Breast epithelium (tissue), 4 donors: Measurements from ENCODE around the gene CBFA2T3. TPM values are rescaled to one million over a fixed set of nuclear protein-coding genes. Genes with fewer than 3 reads are reported as not detected.

Experiments
- DNase-seq, 2 donors: peaks; one replicate each; pipeline ENCODE4 v3.0.0-alpha.2; 2019; ENCODE audit warnings: low spot score in 2 of 2
- H3K27ac ChIP-seq, 2 donors: fragments of 200-600 bp; sonication (generic) in 1 of 2; one replicate each; pipeline ENCODE4 v1.5.1; 2016 to 2019; ENCODE audit warnings: mild to moderate bottlenecking in 1 of 2
- H3K27me3 ChIP-seq, 2 donors: fragments of 200-600 bp; sonication (generic) in 1 of 2; one replicate each; pipeline versions ENCODE4 v1.5.1 to v1.6.0; 2017 to 2019; ENCODE audit warnings: control low read depth in 1 of 2, mild to moderate bottlenecking in 1 of 2
- H3K36me3 ChIP-seq: fragments of 200-600 bp; one replicate; pipeline ENCODE4 v1.5.1; 2019
- H3K4me1 ChIP-seq, 2 donors: fragments of 200-600 bp; sonication (generic); one replicate each; pipeline ENCODE4 v1.5.1; 2016 to 2019; ENCODE audit warnings: control low read depth in 1 of 2
- H3K4me3 ChIP-seq, 3 donors: fragments of 200-600 bp; sonication (generic); 1 replicate in 2 of 3; 2 replicates in 1 of 3; pipeline ENCODE4 v1.5.1; 2016 to 2019; ENCODE audit warnings: mild to moderate bottlenecking in 3 of 3, moderate library complexity in 2 of 3
- H3K9me3 ChIP-seq, 2 donors: fragments of 200-600 bp; sonication (generic) in 1 of 2; one replicate each; pipeline ENCODE4 v1.5.1; 2016 to 2019; ENCODE audit warnings: control low read depth in 1 of 2
- POLR2A ChIP-seq: fragments of 450-650 bp; IDR thresholded peaks from one replicate; pipeline ENCODE4 v1.6.1; 2016; ENCODE audit warnings: antibody characterized with exemption, mild to moderate bottlenecking, moderate library complexity
- POLR2AphosphoS5 ChIP-seq, 3 donors: sonication (generic); formaldehyde crosslinking; IDR thresholded peaks; one replicate each; pipeline ENCODE4 v1.6.1; 2017; ENCODE audit warnings: antibody characterized with exemption in 3 of 3
- intact Hi-C: fragments of 100-400 bp; cut with DNase I; formaldehyde crosslinking; loops from one replicate; pipeline ENCODE4 v1.15.1; 2023; ENCODE audit warnings: low total_unique reads
- total RNA-seq, 3 donors: library from RNA; depleted of rRNA; stranded (reverse); fragments of >200 nt; gene quantifications; one replicate each; pipeline ENCODE4 v1.1.0, GENCODE V29; 2016
- TF ChIP-seq, protein P1 (sequence below), 3 donors: fragments of 450-650 bp; IDR thresholded peaks; one replicate each; pipeline ENCODE4 v1.5.1; 2016 to 2017; ENCODE audit warnings: antibody characterized with exemption in 3 of 3, mild to moderate bottlenecking in 3 of 3, moderate library complexity in 3 of 3

CBFA2T3 gene
- total RNA-seq, 3 donors from 2014 or later: 0.64 to 2.3 (median 0.88) TPM

DNA sequence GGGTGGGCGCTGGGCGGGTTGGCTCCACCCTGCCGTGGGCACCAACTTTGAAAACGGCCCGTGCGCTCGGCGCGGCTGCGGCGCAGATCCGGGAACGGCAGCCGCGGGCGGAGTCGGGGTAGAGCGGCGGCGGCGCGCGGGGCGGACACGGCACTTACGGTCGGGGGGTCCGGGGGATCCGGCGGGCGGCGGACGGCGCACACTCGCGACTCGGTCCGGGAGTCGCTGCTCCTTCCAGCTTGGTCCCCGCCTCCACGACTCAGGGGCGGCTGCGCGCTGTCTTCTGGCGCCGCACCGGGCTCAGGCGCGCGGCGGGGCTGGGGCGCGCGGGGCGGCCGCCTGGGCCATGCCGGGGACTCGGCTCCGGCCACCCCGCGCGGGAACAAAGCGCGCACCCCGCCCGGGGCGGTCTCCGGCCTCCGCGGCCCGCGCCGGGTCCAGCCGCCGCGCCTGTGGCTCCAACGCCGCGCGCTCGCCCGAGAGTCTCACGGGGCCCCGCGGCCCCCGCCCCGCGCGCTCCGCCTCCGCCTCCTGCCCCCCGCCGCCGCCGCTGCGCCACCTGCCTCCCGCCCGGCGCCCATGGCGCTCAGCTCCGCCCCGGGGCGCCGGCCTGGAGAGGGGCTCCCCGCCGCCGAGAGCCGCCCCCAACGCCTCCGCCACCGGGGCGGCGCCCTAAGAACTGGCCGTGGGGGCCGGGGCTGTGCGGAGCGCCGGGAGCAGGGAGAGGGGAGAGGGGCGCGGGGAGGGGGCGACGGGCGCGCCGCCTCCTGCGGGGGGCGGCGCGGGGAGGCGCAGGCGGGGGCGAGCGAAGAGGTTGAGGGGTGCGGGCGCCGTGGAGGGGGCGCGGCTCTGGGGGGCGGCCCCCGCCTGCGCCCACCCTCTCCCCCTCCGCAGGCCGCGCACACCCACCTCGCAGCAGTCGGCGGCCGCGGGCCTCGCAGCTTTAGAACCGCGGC, 35.9 kb downstream of the CBFA2T3 start:
- Histone ChIP-seq H3K4me3 (peak overlapping the region; percentile 49 to 82 (median 57)), H3K27ac (peak overlapping the region in 1 of 2 donors; percentile 69), H3K36me3 (no peaks in the 10 kb centered on the region), H3K27me3 (peaks cover 2 to 29% of the 10 kb centered on the region in 2 donors), H3K9me3 (no peaks in the 10 kb centered on the region), H3K4me1 (peaks cover 0 to 19% of the 10 kb centered on the region in 2 donors)
- TF ChIP-seq, protein P1, sequence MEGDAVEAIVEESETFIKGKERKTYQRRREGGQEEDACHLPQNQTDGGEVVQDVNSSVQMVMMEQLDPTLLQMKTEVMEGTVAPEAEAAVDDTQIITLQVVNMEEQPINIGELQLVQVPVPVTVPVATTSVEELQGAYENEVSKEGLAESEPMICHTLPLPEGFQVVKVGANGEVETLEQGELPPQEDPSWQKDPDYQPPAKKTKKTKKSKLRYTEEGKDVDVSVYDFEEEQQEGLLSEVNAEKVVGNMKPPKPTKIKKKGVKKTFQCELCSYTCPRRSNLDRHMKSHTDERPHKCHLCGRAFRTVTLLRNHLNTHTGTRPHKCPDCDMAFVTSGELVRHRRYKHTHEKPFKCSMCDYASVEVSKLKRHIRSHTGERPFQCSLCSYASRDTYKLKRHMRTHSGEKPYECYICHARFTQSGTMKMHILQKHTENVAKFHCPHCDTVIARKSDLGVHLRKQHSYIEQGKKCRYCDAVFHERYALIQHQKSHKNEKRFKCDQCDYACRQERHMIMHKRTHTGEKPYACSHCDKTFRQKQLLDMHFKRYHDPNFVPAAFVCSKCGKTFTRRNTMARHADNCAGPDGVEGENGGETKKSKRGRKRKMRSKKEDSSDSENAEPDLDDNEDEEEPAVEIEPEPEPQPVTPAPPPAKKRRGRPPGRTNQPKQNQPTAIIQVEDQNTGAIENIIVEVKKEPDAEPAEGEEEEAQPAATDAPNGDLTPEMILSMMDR (IDR thresholded peaks at IDR 0.05): no peak
- TF ChIP-seq POLR2AphosphoS5 (IDR thresholded peaks at IDR 0.05): no peak
- intact Hi-C loops: no loop called here
- no peak for DNase-seq

DNA sequence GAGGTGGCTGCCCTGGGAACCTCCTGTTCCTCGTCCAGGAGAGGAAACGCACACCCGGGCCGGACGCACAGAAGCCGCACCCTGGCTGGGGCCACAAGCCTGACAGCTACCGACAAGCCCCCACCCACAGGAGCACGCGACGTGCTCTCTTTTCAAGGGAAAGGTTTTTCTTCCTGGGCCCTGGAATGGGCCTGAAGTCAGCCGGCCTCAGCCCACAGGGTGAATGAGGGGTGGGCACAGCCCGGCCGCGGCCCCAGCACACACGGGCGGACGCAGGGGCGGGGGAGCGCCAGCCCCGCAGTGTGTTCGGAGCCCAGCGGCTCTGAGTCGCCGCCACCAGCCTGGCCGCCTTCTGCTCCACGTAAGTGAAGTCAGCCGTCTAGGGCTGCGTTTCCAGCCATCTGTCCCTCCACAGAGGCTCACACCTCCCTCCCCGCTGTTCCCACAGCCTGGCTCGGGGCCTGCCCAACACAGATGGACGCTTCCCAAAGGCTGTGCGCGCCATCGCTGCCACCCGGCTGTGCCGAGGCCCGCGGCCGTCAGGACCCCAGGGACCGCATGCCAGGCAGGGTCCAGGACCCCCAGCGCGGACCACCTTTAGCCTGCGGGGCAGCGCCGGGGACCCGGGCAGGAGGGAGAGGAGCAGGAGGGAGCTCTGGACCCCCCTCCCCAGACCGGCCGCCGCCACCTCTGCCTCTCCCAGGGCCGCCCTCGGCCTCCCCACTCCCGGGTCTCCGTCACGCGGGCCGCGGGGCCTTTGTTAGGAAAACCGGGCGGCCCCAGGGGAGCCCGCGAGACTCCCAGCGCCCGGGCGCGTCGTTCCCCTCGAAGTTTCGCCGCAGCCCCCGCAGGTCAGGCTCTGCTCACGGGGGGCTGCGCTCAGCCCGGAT, 36.8 kb downstream of the CBFA2T3 start:
- H3K4me3 ChIP-seq: peak overlapping the region; percentile 49 to 82 (median 57)
- H3K27me3 ChIP-seq: peaks cover 2 to 38% of the 10 kb centered on the region in 2 donors
- H3K4me1 ChIP-seq: peaks cover 0 to 19% of the 10 kb centered on the region in 2 donors
- no peak for TF ChIP-seq POLR2AphosphoS5 (IDR thresholded peaks at IDR 0.05)
- no peak for TF ChIP-seq POLR2A
- TF ChIP-seq, protein P1 (IDR thresholded peaks at IDR 0.05): no peak
- intact Hi-C loops: no loop called here
- no peaks in the 10 kb centered on the region for H3K36me3 ChIP-seq
- peak overlapping the region in 1 of 2 donors; percentile 69 for H3K27ac ChIP-seq
- no peak for DNase-seq
- no peaks in the 10 kb centered on the region for H3K9me3 ChIP-seq

DNA sequence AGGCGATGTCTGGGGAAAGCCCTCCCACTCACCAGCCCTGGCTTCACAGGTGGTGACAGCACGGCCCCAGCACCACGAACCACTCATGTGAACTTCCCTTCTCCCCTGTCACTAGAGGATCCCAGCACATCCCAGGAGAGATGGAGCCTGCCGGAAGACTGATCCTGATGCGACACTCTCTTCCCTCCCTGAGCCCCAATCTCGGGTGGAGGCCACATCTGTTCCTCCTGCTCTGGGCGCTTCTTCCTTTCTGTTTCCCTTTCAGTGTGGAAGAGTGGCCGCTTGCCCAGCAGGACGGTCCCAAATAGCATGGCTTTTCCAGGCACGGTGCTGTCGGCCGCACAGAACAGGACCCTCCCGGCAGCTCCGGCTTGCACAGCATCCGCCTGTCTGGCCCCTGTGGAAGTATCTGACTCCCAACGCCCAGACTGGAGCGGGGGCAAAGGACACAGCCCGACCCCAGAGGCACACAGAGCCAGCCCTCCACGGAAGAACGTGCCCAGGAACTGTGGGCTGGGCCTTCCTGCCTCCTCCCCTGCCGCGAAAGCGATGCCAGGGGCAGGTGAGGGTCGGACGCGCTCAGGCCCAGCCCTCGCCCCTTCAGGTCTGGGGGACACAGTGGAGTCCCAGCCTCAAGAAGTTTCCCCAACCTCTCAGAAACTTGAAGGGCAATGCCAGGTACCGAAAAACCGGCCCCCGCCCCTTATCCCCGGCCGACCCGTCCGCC, 37.6 kb downstream of the CBFA2T3 start:
- H3K9me3 ChIP-seq: no peaks in the 10 kb centered on the region
- H3K27ac ChIP-seq: peak overlapping the region in 1 of 2 donors; percentile 69
- peaks cover 2 to 41% of the 10 kb centered on the region in 2 donors for H3K27me3 ChIP-seq
- H3K36me3 ChIP-seq: no peaks in the 10 kb centered on the region
- intact Hi-C loops: no loop called here
- no peak for TF ChIP-seq POLR2A
- peak overlapping the region; percentile 49 to 82 (median 57) for H3K4me3 ChIP-seq
- peaks cover 0 to 19% of the 10 kb centered on the region in 2 donors for H3K4me1 ChIP-seq
- no peak for DNase-seq

DNA sequence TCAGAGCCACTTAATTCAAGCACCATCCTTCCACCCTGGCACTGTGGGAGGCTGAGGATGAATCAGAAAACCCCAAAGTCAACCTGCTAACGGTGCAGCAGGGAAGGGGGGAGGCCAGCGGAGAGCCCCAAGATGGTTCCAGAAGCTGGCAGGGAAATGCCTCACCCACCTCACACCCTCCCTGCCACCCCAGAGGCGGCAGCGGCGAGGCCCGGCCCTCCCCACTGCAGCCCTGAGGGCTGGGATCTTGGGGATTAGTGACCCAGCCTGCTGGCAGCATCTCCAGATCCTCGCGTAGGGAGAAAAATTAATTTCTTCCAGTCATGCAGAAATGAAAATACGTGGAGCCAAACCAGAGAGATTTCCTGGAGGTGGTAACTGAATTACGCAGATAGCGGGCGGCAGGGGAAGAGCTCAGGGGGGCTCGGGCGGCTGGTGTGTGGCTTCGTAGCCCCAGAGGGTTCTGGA, 38.2 kb downstream of the CBFA2T3 start:
- no peak for DNase-seq
- TF ChIP-seq POLR2AphosphoS5 (IDR thresholded peaks at IDR 0.05): no peak
- TF ChIP-seq POLR2A: no peak
- TF ChIP-seq, protein P1 (IDR thresholded peaks at IDR 0.05): no peak
- Histone ChIP-seq H3K27me3 (peaks cover 2 to 41% of the 10 kb centered on the region in 2 donors), H3K36me3 (no peaks in the 10 kb centered on the region), H3K9me3 (no peaks in the 10 kb centered on the region), H3K4me3 (peak overlapping the region; percentile 49 to 82 (median 57)), H3K4me1 (peaks cover 0 to 19% of the 10 kb centered on the region in 2 donors), H3K27ac (peak overlapping the region in 1 of 2 donors; percentile 69)
- intact Hi-C loops: no loop called here
